GM18907 (cell line): ENCODE measurements around the gene ZKSCAN7.
"Not testable (repeated sequence)": the region's sequence is repeated elsewhere in the genome, so short reads cannot be mapped to it uniquely, and the experiment has no call there.

ENCODE experiments used
- ATAC-seq: cut with Tn5 transposase; IDR thresholded peaks from one replicate; pipeline ENCODE4 v1.9.1; 2021; ENCODE audit warnings: mild to moderate bottlenecking, moderate library complexity; ENCODE audit not compliant: unreplicated experiment

ZKSCAN7 gene

DNA sequence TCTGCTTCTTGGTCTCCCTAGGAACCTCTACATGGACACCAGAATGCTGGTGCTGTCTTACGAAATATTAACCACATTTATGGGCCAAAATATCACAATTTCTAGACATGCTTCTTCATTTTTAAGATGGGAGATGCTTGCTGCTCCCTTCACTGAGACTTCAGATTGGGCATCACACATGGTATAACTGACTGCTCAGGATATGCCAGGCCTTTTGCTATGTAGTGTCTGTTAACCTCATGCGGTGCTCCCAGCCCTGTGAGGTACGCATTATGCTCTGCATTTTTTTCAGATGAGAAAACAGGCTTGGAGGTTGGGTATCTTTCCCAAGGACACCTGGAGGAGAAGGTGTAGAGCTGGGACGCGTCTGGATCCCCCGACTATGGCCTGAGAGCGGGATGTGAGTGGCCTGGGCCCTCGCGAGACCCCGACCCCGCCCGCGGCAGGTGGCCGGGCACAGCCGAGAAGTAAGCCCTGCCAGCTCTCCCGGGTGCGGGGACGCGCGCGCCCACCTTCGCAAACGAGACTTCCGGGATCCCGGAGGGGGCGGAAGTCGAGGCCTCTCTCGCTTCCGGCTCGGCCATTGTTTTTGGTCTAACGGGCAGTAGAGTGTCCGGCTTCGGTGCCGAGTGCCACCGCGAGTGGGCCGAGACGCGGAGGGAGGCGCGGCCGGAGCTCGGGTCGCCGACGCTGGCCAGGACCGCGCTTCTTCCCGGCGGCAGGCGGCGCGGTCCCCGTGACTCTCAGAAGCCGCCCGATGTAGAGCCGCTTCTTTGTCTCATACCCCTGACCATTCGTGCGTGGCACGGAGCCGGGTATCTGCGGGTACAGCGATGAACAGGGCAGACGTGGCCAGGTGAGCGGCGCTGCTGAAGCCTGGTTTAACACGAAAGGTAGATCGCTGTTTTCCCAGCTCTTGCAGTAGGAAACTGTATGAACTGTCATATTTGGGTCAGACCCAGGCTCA is at the start of gene ZKSCAN7:
TSS of gene ZKSCAN7 (plus strand) at position 568 of the 967 bp plus-strand sequence. CDS start 1,855 bp downstream, outside the sequence.
- ATAC-seq: peak; percentile 75

DNA sequence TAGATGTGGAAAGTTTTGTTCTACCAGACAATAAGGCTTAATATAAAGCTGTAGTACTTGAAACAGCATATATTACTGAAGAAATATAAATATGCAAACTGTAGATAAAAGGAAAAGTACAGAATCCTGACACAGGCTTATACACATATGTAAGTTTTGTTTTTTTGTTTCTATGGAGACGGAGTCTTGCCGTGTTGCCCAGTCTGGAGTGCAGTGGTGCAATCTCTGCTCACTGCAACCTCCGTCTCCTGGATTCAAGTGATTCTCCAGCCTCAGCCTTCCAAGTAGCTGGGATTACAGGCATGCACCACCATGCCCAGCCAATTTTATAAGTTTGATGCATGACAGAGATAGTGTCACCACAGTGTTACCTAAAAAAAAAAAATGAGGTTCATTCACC is 48.4 kb upstream of the ZKSCAN7 start:
- no peak for ATAC-seq

DNA sequence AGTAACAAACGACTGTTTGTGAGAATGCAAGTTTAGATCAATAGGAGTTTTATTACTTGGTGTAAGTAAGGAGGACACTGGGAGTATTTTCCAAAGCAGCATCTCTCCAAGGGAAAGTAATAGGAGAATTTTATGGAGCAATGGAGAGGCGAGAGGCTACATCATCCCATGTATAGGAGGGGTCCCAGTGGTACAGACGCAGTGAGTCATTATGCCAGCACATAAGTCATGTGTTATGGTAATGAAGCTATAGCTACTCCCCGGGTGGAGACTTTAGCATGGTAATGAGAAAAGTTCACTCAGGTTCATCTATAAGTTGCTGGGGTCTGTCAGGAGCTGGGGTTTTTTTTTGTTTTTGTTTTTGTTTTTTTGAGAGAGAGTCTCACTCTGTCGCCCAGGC is 48.0 kb upstream of the ZKSCAN7 start:
- ATAC-seq: no peak

DNA sequence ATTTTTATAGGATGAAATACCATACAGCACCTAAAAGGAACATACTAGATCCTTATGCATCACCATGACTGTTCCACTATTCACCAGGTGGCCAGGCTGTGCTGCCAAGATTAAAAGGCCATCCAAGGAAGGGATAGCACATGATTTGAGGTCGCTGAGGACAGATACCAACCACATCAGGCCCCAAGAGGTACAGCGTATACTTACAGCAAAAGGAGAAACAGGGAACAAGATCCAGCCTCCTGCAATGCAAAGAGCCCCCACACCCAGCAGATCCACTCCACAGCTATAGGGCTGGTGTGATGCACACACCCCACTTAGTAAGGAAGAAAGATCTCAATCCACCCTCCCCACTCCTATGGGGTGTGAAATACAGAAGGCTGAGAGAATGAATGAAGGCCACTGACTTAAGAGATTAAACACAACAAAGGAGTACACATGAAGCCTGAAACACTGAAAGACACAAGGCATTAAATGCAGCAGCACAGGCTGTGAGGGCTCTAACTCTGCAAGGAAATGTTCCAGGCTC is 45.5 kb upstream of the ZKSCAN7 start:
- peak; percentile 13 for ATAC-seq

DNA sequence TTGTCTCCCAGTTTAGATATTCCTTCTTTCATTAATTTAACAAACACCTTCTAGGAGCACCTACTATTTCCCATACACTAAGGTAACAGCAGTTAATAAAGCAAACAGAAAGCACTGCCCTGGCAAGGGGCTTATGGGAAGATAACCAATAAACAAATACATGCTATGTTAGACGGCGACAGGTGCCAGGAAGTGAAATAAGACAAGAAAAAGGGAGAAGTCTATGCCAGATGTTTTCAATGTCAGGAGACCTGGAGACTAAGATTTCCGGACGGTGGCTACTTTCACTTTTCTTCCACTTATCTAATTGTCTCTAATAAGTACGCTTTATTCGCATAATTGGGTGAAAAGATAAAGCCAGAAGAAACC is 45.0 kb upstream of the ZKSCAN7 start:
- ATAC-seq: peak; percentile 53

DNA sequence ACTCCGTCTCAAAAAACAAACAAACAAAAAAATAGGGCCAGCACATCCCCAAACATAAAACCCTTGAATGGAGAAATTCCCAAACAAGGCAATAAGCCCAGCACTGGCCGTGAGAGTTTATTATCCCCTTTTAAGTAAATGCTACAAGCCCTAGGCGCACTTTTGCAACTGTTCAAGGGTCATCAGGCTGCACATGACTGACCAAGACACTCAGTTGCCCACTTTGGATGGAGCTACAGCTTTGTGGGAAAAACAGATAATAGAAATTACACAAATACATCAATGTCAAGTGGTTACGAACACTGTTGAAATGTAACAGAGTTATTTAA is 43.8 kb upstream of the ZKSCAN7 start:
- no peak for ATAC-seq

DNA sequence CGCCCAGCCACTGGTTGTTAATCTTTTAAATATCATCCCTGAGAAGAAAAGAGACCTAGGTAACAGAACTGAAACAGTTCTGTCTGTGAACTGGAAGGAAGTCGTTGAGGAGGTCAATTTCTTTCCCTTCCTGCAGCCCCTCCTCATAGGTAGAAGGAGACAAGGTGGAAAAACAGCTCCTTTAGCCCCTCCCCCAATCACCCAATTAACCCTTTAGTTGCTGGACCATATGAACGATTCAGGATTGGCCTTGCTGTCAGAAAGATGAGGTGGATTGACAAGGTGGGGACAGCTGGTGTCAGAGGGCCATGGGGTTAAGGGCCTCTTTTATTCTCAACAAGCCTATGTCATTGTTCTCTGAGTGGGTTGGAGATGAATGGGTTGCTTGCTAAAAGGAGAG is 41.5 kb upstream of the ZKSCAN7 start:
- ATAC-seq: no peak

DNA sequence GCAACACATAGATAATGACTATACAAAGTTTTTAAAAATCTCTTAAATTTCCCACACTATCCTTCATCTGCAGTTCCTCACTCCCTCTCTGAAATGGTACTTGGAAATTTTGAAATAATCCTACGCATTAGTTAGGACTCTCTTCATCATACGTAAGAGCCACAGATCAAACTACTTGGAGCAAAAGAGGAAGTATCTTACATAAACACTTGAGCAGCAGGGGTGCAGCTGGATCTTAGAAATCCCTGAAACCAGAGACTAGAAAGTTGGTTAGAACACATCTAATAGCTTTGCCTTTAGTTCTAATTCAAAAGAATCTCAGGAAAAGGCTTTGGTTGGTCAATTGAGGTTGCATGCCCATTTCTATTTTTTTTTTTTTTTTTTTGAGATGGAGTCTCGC is 38.8 kb upstream of the ZKSCAN7 start:
- no peak for ATAC-seq

DNA sequence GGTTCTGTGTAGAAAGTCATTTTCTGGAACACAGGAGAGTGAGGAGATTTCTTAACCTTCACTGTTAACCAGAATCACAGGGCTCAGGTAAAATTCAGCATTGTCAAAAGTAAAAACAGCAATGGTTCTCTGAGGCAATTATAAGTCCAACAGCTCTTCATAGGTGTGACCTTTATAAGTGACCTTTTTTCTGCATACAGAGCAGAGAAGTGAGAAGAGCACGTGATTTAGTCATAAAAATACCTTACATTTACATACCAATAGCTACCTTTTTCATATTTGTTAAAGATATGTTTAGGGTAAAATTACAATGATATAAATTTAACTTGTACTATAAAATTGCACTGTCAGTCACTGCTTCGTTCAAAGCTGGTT is 36.2 kb upstream of the ZKSCAN7 start:
- no peak for ATAC-seq

DNA sequence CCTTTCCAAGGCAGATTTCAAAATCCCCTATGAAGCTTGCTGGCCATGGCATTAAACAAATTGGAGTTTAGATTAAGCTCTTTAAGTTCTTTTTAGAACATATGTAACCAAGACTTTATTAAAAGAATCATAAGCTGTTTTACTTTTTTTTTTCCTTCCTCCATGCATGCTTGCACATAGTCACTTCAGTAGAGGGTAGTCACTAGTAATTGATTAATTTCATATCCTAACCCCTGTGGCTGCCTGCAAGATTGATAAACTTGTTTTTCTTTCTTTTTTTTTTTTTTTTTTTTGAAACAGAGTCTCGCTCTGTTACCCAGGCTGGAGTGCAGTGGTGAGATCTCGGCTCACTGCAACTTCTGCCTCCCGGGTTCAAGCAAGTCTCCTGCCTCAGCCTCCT is 33.3 kb upstream of the ZKSCAN7 start:
- no peak for ATAC-seq

DNA sequence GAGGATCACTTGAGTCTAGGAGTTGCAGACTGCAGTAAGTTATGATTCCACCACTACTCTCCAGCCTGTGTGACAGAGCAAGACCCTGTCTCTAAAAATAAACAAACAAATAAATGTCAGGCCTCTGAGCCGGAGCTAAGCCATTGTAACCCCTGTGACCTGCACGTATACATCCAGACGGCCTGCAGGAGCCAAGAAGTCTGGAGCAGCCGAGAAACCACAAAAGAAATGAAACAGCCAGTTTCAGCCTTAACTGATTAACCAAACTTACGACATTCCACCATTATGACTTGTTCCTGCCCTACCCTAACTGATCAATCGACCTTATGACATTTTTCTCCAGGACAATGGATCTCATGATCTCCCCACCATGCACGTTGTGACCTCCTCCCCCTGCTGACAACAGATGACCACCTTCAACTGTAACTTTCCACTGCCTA is 32.5 kb upstream of the ZKSCAN7 start:
- ATAC-seq: no peak

DNA sequence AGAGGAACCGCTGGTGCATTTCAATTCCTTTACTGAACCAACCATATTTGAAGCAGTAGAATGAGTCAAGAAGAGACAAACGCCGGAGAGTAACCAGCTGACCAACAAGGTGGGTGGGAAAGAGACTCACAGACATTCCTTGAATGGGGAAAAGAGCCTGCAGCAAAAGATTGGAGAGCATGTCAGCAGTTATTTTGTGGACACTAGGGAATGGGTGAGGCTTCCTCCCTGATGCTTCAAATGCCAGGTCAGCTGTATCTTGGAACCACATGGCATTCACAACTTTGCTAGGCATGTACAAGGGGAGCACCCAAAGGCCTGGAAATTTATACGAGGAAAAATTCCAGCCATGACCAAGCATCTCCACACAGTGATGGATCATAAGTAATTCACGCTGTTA is 29.9 kb upstream of the ZKSCAN7 start:
- ATAC-seq: no peak

DNA sequence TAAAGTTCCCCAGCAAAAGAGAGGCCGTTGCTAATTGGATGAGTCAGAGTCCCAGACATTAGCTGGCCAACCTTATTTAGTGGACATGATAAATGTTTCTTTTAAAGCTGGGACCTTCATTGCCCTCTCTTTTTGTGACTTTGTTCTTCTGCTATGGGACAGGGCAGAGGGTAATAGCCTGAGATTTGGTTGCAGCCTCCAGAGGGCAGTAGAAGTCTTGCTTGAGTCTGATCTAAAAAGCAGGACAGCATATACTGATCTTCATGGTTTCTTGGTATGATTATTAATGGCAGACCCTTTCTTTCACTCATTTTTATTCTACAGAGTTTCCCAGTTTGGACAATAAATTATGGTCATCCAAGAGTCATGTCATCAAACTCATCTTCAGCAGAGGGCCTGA is 25.1 kb upstream of the ZKSCAN7 start:
- no peak for ATAC-seq

DNA sequence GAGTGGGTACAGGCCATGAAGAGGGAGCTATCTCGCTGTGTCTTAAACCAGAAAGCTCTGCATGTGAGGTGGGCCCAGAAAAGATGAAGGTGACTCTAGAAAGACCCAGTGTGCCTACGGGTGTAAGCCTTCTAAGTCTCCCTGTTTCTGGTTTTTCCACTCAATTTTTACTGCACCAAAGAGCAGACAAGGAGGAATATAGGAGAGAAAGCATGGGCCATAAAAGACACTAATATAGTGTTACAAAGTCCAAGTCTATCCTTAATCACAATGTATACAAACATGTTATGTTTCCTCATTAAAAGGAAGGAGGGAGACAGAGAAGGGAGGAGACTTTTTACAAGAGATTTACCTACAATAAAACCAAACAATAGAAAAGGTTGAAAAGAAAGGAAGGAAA is 24.1 kb upstream of the ZKSCAN7 start:
- no peak for ATAC-seq

DNA sequence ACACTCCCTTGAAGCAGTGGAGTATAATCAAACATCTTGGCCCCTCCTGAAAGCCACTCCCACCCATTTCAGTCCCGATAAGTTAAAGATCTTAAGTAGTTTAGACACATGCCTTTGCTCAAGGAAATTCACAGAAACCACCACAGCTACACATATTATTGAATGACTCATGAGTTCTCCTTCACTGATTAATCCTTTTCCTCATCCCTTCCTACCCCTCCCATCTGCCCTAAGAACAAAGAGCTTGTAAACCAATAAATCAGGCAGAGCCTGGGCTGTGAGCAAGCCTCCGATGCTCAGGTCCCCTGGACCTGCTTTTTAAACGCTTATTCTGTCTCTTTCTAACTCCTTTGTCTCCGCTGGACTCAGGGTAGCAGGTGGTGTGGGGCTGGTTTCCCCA is 20.3 kb upstream of the ZKSCAN7 start:
- not testable (repeated sequence) for ATAC-seq

DNA sequence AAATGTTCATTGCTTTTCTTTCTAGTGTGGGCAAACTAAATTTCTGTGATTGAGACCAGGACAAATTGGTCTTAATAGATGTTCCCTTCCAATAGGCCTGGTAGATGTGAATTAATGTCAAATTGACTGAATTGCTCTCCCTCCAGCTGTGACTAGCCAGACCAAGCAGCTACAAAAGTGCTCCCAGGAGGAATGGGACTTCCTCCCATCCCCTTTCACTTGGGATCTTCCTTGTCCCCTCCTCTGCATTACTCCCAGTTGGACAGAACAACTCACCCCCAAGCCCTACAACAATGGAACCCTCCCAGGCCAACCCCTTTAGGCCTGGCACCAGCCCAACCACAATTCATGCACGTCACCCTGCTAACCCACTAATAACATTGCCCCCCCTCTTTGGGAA is 19.6 kb upstream of the ZKSCAN7 start:
- ATAC-seq: no peak

DNA sequence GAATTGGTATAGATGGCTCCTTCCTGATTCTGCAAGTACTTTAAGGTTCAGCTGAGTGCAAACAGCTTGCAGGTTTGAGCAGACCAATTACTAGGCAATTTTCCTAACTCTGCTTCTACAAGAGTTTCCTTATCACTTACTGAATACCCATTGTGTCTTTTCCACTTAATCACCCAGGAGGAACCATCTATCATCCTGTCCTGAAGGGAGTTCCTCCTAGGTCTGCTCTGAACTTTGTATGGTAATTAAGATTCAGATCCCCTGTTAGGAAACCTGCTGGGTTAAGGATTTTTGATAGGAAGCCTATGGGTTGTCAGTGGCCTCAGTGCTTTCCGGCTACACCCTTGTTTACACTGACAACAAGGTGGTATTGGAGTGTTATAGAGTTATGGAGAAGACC is 10.2 kb upstream of the ZKSCAN7 start:
- ATAC-seq: not testable (repeated sequence)

DNA sequence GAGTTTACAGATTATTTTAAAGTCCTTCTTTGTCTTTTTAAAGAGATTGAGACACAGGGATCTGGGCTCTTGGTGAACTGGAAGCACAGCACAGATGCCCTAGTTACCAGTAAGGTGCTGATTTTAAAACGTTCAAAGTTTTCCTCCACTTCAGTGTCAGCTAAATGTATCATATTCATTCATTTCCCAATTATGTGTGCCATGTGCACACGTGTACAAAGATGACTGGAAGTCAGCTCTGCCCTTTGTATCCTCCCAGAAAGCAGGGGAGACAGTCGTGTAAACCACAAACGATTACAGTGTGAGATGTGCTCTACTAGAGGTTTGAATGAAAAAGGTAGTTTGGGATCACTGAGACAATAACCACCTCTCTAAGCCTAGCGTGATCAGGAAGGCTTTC is 730 bp downstream of the ZKSCAN7 start:
- ATAC-seq: no peak

DNA sequence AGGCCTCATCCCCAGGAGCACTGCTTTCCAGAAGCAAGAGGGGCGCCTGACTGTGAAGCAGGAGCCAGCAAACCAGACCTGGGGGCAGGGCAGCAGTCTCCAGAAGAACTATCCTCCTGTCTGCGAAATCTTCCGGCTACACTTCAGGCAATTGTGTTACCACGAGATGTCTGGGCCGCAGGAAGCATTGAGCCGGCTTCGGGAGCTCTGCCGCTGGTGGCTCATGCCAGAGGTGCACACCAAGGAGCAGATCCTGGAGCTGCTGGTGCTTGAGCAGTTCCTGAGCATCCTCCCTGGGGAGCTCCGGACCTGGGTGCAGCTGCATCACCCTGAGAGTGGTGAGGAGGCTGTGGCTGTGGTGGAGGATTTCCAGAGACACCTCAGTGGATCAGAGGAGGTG is 2.1 kb downstream of the ZKSCAN7 start:
- no peak for ATAC-seq

DNA sequence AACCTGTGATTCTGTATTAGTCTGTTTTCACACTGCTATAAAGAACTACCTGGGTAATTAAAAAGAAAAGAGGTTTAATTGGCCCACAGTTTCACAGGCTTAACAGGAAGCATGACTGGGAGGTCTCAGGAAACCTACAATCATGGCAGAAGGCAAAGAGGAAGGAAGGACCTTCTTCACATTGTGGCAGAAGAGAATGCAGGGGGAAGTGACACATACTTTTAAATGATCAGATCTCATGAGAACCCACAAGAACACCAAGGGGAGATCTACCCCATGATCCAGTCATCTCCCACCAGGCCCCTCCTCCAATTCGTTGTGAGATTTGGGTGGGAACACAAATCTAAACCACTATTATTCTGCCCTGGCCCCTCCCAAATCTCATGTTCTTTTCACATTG is 6.1 kb downstream of the ZKSCAN7 start:
- no peak for ATAC-seq

DNA sequence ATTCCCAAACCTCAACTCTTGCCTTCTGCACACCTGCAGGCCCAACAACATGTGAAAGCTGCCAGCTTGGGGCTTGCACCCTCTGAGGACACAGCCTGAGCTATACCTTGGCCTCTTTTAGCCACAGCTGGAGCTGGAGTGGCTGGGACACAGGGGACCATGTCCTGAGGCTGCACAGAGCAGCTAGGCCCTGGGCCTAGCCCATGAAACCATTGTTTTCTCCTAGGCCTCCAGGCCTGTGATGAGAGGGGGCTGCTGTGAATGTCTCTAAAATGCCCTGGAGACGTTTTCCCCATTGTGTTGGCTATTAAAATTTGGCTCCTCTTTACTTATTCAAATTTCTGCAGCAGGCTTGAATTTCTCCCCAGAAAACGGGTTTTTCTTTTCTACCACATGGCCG is 7.2 kb downstream of the ZKSCAN7 start:
- no peak for ATAC-seq

DNA sequence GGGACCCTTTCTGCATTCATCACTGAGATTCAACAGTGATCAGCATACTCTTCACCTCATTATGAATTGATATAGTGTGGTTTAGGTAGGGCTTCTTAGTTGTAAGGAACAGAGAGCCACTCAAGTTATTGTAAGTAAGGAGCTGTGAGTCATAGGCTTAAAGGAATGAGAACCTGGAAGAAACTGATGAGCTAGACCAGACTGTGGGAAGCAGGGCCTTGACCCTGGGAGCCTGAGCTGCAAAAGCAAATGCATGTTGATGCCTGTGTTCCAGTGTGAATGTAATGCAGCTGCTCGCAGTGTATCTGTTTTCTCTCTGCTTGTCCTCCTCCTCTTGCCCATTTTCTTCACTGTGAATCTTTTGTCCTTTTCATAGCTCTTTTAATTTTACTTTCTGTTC is 13.6 kb downstream of the ZKSCAN7 start:
- ATAC-seq: no peak

DNA sequence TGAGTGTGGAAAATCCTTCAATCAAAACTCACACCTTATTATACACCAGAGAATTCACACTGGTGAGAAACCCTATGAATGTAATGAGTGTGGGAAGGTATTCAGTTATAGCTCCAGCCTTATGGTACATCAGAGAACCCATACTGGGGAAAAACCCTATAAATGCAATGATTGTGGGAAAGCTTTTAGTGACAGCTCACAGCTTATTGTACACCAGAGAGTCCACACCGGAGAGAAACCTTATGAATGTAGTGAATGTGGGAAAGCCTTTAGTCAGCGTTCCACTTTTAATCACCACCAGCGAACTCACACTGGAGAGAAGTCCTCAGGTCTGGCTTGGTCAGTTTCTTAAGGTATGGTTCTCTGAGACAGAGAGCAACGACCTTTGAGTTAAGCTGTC is 16.0 kb downstream of the ZKSCAN7 start:
- no peak for ATAC-seq
